Transverse colon (tissue), 4 donors: ENCODE measurements around the gene LRRC18.

Experiments used
- POLR2A ChIP-seq: fragments of 450-650 bp; IDR thresholded peaks from one replicate; pipeline ENCODE4 v1.6.1; 2016; ENCODE audit warnings: antibody characterized with exemption, mild to moderate bottlenecking, moderate library complexity
- POLR2AphosphoS5 ChIP-seq, 3 donors: sonication (generic); formaldehyde crosslinking; IDR thresholded peaks; one replicate each; pipeline ENCODE4 v1.6.1; 2016; ENCODE audit warnings: antibody characterized with exemption in 3 of 3
- TF ChIP-seq, protein P1 (sequence below), 5 experiments: fragments of 200-600 bp in 3 of 5; fragments of 450-650 bp in 2 of 5; sonication (generic) in 3 of 5; IDR thresholded peaks; 1 replicate in 2 of 5; 2 replicates in 3 of 5; pipeline ENCODE4 v1.5.1; 2016 to 2017; ENCODE audit warnings: antibody characterized with exemption in 5 of 5, inconsistent platforms in 3 of 5, mild to moderate bottlenecking in 2 of 5, moderate library complexity in 1 of 5

DNA sequence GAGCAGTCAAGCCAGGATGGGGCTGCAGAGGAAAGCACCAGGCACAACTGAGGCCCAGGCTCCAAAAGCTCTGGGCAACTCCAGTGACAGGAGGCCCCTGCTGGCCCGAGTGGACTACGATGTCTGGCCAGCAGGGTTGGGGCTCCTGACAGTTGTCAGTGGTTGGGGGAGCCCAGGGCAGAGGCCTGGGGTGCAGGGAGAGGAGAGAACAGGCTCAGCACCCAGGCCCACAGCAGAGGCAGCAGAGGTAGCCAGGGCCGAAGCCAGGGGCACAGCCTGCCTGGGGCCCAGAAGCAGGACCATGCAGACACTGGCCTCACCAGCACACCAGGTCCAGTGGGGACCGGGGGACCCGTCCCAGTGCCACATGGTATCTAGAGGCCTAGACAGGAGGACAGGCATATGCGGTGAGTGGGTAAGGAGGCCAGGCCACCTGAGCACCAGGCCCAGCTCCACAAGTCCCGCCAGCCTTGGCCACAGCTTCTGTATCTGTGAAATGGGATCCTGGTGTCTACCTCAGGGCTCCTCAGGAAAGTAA is 46.0 kb upstream of the LRRC18 start:
- no peak for TF ChIP-seq POLR2A
- TF ChIP-seq, protein P1, sequence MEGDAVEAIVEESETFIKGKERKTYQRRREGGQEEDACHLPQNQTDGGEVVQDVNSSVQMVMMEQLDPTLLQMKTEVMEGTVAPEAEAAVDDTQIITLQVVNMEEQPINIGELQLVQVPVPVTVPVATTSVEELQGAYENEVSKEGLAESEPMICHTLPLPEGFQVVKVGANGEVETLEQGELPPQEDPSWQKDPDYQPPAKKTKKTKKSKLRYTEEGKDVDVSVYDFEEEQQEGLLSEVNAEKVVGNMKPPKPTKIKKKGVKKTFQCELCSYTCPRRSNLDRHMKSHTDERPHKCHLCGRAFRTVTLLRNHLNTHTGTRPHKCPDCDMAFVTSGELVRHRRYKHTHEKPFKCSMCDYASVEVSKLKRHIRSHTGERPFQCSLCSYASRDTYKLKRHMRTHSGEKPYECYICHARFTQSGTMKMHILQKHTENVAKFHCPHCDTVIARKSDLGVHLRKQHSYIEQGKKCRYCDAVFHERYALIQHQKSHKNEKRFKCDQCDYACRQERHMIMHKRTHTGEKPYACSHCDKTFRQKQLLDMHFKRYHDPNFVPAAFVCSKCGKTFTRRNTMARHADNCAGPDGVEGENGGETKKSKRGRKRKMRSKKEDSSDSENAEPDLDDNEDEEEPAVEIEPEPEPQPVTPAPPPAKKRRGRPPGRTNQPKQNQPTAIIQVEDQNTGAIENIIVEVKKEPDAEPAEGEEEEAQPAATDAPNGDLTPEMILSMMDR (IDR thresholded peaks at IDR 0.05), result no peak
- TF ChIP-seq POLR2AphosphoS5 (IDR thresholded peaks at IDR 0.05), result no peak
